Posterior vena cava (tissue), 2 donors: ENCODE measurements around the gene MB21D2. TPM values are rescaled to one million over a fixed set of nuclear protein-coding genes. Genes with fewer than 3 reads are reported as not detected.

Source experiments
- DNase-seq: peaks from one replicate; pipeline ENCODE4 v3.0.0-alpha.2; 2020; ENCODE audit warnings: low spot score
- intact Hi-C, 2 donors: fragments of 100-400 bp; cut with DNase I; formaldehyde crosslinking; loops; one replicate each; pipeline versions ENCODE4 v1.14.1 to v1.14.2; 2022 to 2023
- total RNA-seq, 2 donors: library from RNA; stranded (reverse); fragmentation: NEBNext Ultra II Directional; extraction: Animal tissue kit (Norgen Biotek cat#: 25700); gene quantifications; one replicate each; pipeline ENCODE4 v1.2.1, GENCODE V29; 2021
- donor health status: DM: yes; HTN: yes; CAD: no.
- donor health status: DM: yes; HTN: yes; CAD: no.

The MB21D2 gene
- total RNA-seq, 2 donors from 2014 or later = 5.2 to 6.3 TPM

GRCh38 chr3:192826214-192827006 is 91.2 kb downstream of the MB21D2 start:
- intact Hi-C loops = loop anchor here in 1 of 2 donors (10.0 kb wide), 1 partner anchor 88 kb away; the partner anchor contains the start of gene MB21D2
- DNase-seq = no peak

- intact Hi-C loops = loop anchor here in 1 of 2 donors (10.0 kb wide), 1 partner anchor 89 kb away; the partner anchor contains the start of gene MB21D2
These were observed 91.9 kb downstream of the MB21D2 start for GRCh38 chr3:192825657-192826200.

GRCh38 chr3:192825216-192825615 is 92.4 kb downstream of the MB21D2 start:
- DNase-seq = no peak
- intact Hi-C loops = loop anchor here in 1 of 2 donors (10.0 kb wide), 1 partner anchor 90 kb away; the partner anchor contains the start of gene MB21D2

More at GRCh38 chr3:192825657-192826200, 91.9 kb downstream of the MB21D2 start:
- DNase-seq = no peak

GRCh38 chr3:192824313-192824712 is 93.3 kb downstream of the MB21D2 start:
- DNase-seq = no peak
- intact Hi-C loops = loop anchor here (5.0 to 10.0 kb wide), 2 partner anchors 90 to 93 kb away; partner anchors contain the start of gene MB21D2 (in 2 of the 2)

- intact Hi-C loops = loop anchor here (5.0 to 10.0 kb wide), 2 partner anchors 94 to 96 kb away; partner anchors contain the start of gene MB21D2 (in 2 of the 2)
- no peak for DNase-seq
These were observed 96.5 kb downstream of the MB21D2 start for GRCh38 chr3:192821161-192821560.

GRCh38 chr3:192820161-192820560 is 97.5 kb downstream of the MB21D2 start:
- no peak for DNase-seq

GRCh38 chr3:192819001-192819569 is 98.6 kb downstream of the MB21D2 start:
- DNase-seq = no peak
- intact Hi-C loops = loop anchor here (5.0 to 10.0 kb wide), 2 partner anchors 218 to 756 kb away; no protein-coding TSS in a partner anchor

More at GRCh38 chr3:192820161-192820560, 97.5 kb downstream of the MB21D2 start:
- intact Hi-C loops = loop anchor here (5.0 to 10.0 kb wide), 2 partner anchors 95 to 97 kb away; partner anchors contain the start of gene MB21D2 (in 2 of the 2)

GRCh38 chr3:192818126-192818525 is 99.5 kb downstream of the MB21D2 start:
- no peak for DNase-seq
- intact Hi-C loops = loop anchor here (5.0 to 10.0 kb wide), 2 partner anchors 219 to 757 kb away; no protein-coding TSS in a partner anchor

GRCh38 chr3:192817506-192817905 is 100.2 kb downstream of the MB21D2 start:
- no peak for DNase-seq
- intact Hi-C loops = loop anchor here (2.0 to 10.0 kb wide), 3 partner anchors 219 to 757 kb away; no protein-coding TSS in a partner anchor

GRCh38 chr3:192817053-192817452 is 100.6 kb downstream of the MB21D2 start:
- DNase-seq = no peak
- intact Hi-C loops = loop anchor here (2.0 to 10.0 kb wide), 3 partner anchors 220 to 758 kb away; no protein-coding TSS in a partner anchor

- DNase-seq = no peak
- intact Hi-C loops = loop anchor here (2.0 to 10.0 kb wide), 3 partner anchors 220 to 758 kb away; no protein-coding TSS in a partner anchor
These were observed 101.3 kb downstream of the MB21D2 start for GRCh38 chr3:192816351-192816750.

GRCh38 chr3:192812743-192813383 is 104.8 kb downstream of the MB21D2 start:
- DNase-seq = no peak
- intact Hi-C loops = loop anchor here (5.0 to 10.0 kb wide), 3 partner anchors 499 to 762 kb away; no protein-coding TSS in a partner anchor

- intact Hi-C loops = no loop called here
- DNase-seq = no peak
These were observed 111.9 kb downstream of the MB21D2 start for GRCh38 chr3:192805711-192806110.

GRCh38 chr3:192804502-192804901 is 113.2 kb downstream of the MB21D2 start:
- intact Hi-C loops = loop anchor here (5.0 kb wide), 1 partner anchor 237 kb away; no protein-coding TSS in a partner anchor

GRCh38 chr3:192802957-192803899 is 114.4 kb downstream of the MB21D2 start:
- intact Hi-C loops = loop anchor here (5.0 kb wide), 1 partner anchor 236 kb away; no protein-coding TSS in a partner anchor

More at GRCh38 chr3:192804502-192804901, 113.2 kb downstream of the MB21D2 start:
- DNase-seq = no peak

GRCh38 chr3:192801985-192802384 is 115.7 kb downstream of the MB21D2 start:
- no peak for DNase-seq
- intact Hi-C loops = loop anchor here (5.0 kb wide), 1 partner anchor 235 kb away; no protein-coding TSS in a partner anchor

More at GRCh38 chr3:192802957-192803899, 114.4 kb downstream of the MB21D2 start:
- DNase-seq = no peak

GRCh38 chr3:192799721-192800120 is 117.9 kb downstream of the MB21D2 start:
- intact Hi-C loops = loop anchor here (5.0 kb wide), 1 partner anchor 232 kb away; no protein-coding TSS in a partner anchor

More at GRCh38 chr3:192799721-192800120, 117.9 kb downstream of the MB21D2 start:
- DNase-seq = no peak
